NCI-H2081 (cell line): ENCODE data around the gene SIX5.
"Not testable (repeated sequence)": the region's sequence is repeated elsewhere in the genome, so short reads cannot be mapped to it uniquely, and the experiment has no call there.

Experiments used
- DNase-seq, 2 experiments: peaks; one replicate each; lab custom pipeline; 2025; lab: John Stamatoyannopoulos, UW

Gene SIX5

GRCh38 chr19:45754323-45754722, 14.7 kb downstream of the SIX5 start:
- DNase-seq, result no peak

- no peak for DNase-seq
These were observed 15.5 kb downstream of the SIX5 start for GRCh38 chr19:45753548-45753947.

- DNase-seq, result no peak
These were observed 16.4 kb downstream of the SIX5 start for GRCh38 chr19:45752639-45753038.

- DNase-seq, result not testable (repeated sequence)
These were observed 17.6 kb downstream of the SIX5 start for GRCh38 chr19:45751483-45751882.

GRCh38 chr19:45747513-45747912, 21.5 kb downstream of the SIX5 start:
- no peak for DNase-seq

- DNase-seq, result no peak
These were observed 22.2 kb downstream of the SIX5 start for GRCh38 chr19:45746866-45747265.

GRCh38 chr19:45745606-45746005, 23.4 kb downstream of the SIX5 start:
- no peak for DNase-seq

GRCh38 chr19:45742969-45743368, 26.1 kb downstream of the SIX5 start:
- no peak for DNase-seq

- no peak for DNase-seq
These were observed 29.3 kb downstream of the SIX5 start for GRCh38 chr19:45739498-45740439.

GRCh38 chr19:45733160-45733810, 35.8 kb downstream of the SIX5 start, which contains the start of gene MEIOSIN:
Gene MEIOSIN (plus strand): TSS chr19:45733439. CDS start chr19:45735377, 1,938 bp downstream.
- DNase-seq, result no peak

- peak; percentile 98 to 99 for DNase-seq
These were observed 38.4 kb downstream of the SIX5 start, which contains the start of gene FBXO46 for GRCh38 chr19:45730368-45731288. Gene FBXO46 (minus strand): TSS chr19:45730896. CDS start chr19:45713495, 17,401 bp downstream.

GRCh38 chr19:45729800-45730290, 39.2 kb downstream of the SIX5 start:
- DNase-seq, result no peak

GRCh38 chr19:45728683-45729082, 40.4 kb downstream of the SIX5 start:
- DNase-seq, result not testable (repeated sequence)

- DNase-seq, result not testable (repeated sequence)
These were observed 49.0 kb downstream of the SIX5 start for GRCh38 chr19:45720065-45720464.

- no peak for DNase-seq
These were observed 50.9 kb downstream of the SIX5 start for GRCh38 chr19:45717983-45718650.

- DNase-seq, result peak; percentile 98 to 99
These were observed 51.7 kb downstream of the SIX5 start for GRCh38 chr19:45717131-45717982.

GRCh38 chr19:45716359-45717130, 52.5 kb downstream of the SIX5 start:
- DNase-seq, result no peak

GRCh38 chr19:45715139-45715538, 53.9 kb downstream of the SIX5 start:
- DNase-seq, result no peak
